ENCODE data around the gene SLC6A8. TPM values are rescaled to one million over a fixed set of nuclear protein-coding genes. Genes with fewer than 3 reads are reported as not detected.
A peak's percentile ranks its signal among the peaks of the same experiment; 100 is the strongest.

SLC6A8 gene
- total and polyA plus RNA-seq, 2 donors from 2014 or later, result 79.7 to 110 TPM

GRCh38 chrX:153643431-153644351, 44.0 kb upstream of the SLC6A8 start:
- DNase-seq (peak in 3 of 5 donors; percentile 11 to 72 (median 48)), FAIRE-seq (no peak)
- Histone ChIP-seq H3K27me3 (ENCODE audit: control insufficient read depth, insufficient read depth, low read length) (peaks cover 3% of the 10 kb centered on the region), H3K9ac (ENCODE audit: low read length in 3 of 3) (no peak overlapping the region), H3K9me3 (ENCODE audit: control insufficient read depth in 2 of 3, insufficient read depth in 1 of 3, low read length in 3 of 3) (no peaks in the 10 kb centered on the region), H3K4me1 (ENCODE audit: control insufficient read depth in 2 of 3, insufficient read depth in 2 of 3, low read depth in 1 of 3, low read length in 3 of 3) (peaks cover 0 to 8% (median 0%) of the 10 kb centered on the region in 3 donors), H3K4me3 (ENCODE audit: low read length in 3 of 3) (peak overlapping the region in 1 of 3 donors; percentile 39), H3K36me3 (ENCODE audit: control insufficient read depth in 2 of 3, insufficient read depth in 3 of 3, low read length in 3 of 3) (no peaks in the 10 kb centered on the region), H3K27ac (ENCODE audit: low read depth in 2 of 2, low read length in 2 of 2) (peak overlapping the region; percentile 22 to 53)
- TF ChIP-seq CTCF (IDR thresholded peaks at IDR 0.05; ENCODE audit: borderline replicate concordance, extremely low read depth, insufficient read depth), result no peak
- intact Hi-C loops (cut with DNase I), result no loop called here

GRCh38 chrX:153644356-153645125, 43.2 kb upstream of the SLC6A8 start:
- FAIRE-seq (no peak), DNase-seq (peak in 3 of 5 donors; percentile 26 to 75 (median 50))
- no peak overlapping the region for H3K9ac ChIP-seq (ENCODE audit: low read length in 3 of 3)
- peaks cover 0 to 8% (median 0%) of the 10 kb centered on the region in 3 donors for H3K4me1 ChIP-seq (ENCODE audit: control insufficient read depth in 2 of 3, insufficient read depth in 2 of 3, low read depth in 1 of 3, low read length in 3 of 3)
- no peaks in the 10 kb centered on the region for H3K9me3 ChIP-seq (ENCODE audit: control insufficient read depth in 2 of 3, insufficient read depth in 1 of 3, low read length in 3 of 3)
- no peak for TF ChIP-seq CTCF (IDR thresholded peaks at IDR 0.05; ENCODE audit: borderline replicate concordance, extremely low read depth, insufficient read depth)
- intact Hi-C loops (cut with DNase I), result no loop called here
- H3K27me3 ChIP-seq (ENCODE audit: control insufficient read depth, insufficient read depth, low read length), result peaks cover 3% of the 10 kb centered on the region
- peak overlapping the region in 1 of 3 donors; percentile 37 for H3K4me3 ChIP-seq (ENCODE audit: low read length in 3 of 3)
- peak overlapping the region in 1 of 2 donors; percentile 37 for H3K27ac ChIP-seq (ENCODE audit: low read depth in 2 of 2, low read length in 2 of 2)
- H3K36me3 ChIP-seq (ENCODE audit: control insufficient read depth in 2 of 3, insufficient read depth in 3 of 3, low read length in 3 of 3), result no peaks in the 10 kb centered on the region

- Histone ChIP-seq H3K9me3 (ENCODE audit: control insufficient read depth in 2 of 3, insufficient read depth in 1 of 3, low read length in 3 of 3) (no peaks in the 10 kb centered on the region), H3K4me3 (ENCODE audit: low read length in 3 of 3) (peak overlapping the region in 1 of 3 donors; percentile 37), H3K9ac (ENCODE audit: low read length in 3 of 3) (no peak overlapping the region), H3K27me3 (ENCODE audit: control insufficient read depth, insufficient read depth, low read length) (peaks cover 3% of the 10 kb centered on the region), H3K27ac (ENCODE audit: low read depth in 2 of 2, low read length in 2 of 2) (peak overlapping the region in 1 of 2 donors; percentile 37), H3K36me3 (ENCODE audit: control insufficient read depth in 2 of 3, insufficient read depth in 3 of 3, low read length in 3 of 3) (no peaks in the 10 kb centered on the region), H3K4me1 (ENCODE audit: control insufficient read depth in 2 of 3, insufficient read depth in 2 of 3, low read depth in 1 of 3, low read length in 3 of 3) (peaks cover 0 to 8% (median 0%) of the 10 kb centered on the region in 3 donors)
- TF ChIP-seq CTCF (IDR thresholded peaks at IDR 0.05; ENCODE audit: borderline replicate concordance, extremely low read depth, insufficient read depth), result no peak
- DNase-seq, result peak in 2 of 5 donors; percentile 8 to 55
- no peak for FAIRE-seq
- intact Hi-C loops (cut with DNase I), result no loop called here
Observed at GRCh38 chrX:153645151-153645550, 42.6 kb upstream of the SLC6A8 start.

Data from kidney (tissue), 14 donors.